Skin of body (tissue), 3 donors: ENCODE data around the gene ANP32E. TPM values are rescaled to one million over a fixed set of nuclear protein-coding genes. Genes with fewer than 3 reads are reported as not detected.

ENCODE experiments used
- DNase-seq: peaks from one replicate; lab custom pipeline; 2025; lab: John Stamatoyannopoulos, UW
- small RNA-seq: library from RNA; depleted of rRNA; stranded (forward); fragments of <200 nt; gene quantifications from one replicate; pipeline ENCODE3, GENCODE V24; 2014; ENCODE audit warnings: low replicate concordance
- total RNA-seq: library from RNA; depleted of rRNA; stranded (reverse); fragments of >200 nt; gene quantifications from one replicate; pipeline ENCODE4 v1.2.3, GENCODE V29; 2014

The ANP32E gene
- total RNA-seq, 1 donor from 2014 or later: 30.9 TPM

DNA sequence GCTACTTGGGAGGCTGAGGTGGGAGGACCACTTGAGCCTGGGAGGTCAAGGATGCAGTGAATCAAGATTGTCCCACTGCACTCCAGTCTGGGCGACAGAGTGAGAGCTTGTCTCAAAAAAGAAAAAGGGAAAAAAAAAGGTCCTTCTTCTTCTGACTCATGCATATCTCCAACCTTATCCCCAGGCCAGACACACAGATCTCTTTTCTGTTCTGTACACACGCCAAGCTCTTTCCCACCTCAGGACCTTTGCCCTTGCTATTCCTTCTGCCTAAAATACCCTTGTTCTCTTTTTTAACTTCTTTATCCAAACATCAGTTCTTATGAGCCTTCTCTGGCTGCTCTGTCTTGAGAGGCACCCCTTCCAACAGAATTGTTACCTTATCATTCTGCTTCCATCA is 64.1 kb downstream of the ANP32E start:
- no peak for DNase-seq

DNA sequence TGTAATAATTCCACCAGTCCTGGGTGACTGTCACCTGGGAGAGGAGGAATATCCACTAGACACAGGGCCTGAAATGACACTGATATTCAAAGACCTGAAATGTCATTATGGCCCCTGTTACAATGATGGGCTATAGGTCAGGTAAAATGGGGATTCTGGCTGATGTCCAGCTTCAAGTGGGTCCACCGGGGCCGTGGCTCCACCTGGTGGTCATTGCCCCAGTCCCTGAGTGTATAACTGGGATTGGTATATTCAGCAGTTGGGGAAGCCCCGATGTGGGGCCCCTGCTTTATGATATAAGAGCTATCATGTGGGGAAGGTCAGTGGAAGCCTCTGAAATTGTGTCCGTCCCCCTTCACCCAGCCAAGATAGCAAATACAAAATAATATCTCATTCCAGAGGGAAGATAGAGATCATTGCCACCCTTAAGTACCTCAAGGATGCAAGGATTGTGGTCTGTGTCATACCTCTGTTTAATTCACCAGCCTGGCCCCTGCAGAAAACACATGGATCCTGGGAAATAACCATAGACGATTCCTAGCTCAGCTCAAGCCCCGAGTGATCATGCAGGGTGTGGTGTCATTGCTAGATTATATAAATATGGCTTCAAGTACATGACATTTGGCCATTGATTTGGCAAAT is 66.8 kb downstream of the ANP32E start:
- no peak for DNase-seq

Small RNAs within 50 kb of the gene (small RNA-seq; reads per million reads assigned to genes)
- not detected for gene RN7SL480P
- 1.5 reads per million, percentile 83 among the genes with 10 or more reads in this experiment for gene RNU2-17P

Other genes with a start within 250 kb of the ANP32E start
- gene OTUD7B, start 225.4 kb downstream of the ANP32E start, total RNA-seq: 12.8 TPM
- gene VPS45, start 168.3 kb downstream of the ANP32E start, total RNA-seq: 59.3 TPM
- gene PLEKHO1, start 86.2 kb downstream of the ANP32E start, total RNA-seq: 23.2 TPM
- 0.69 TPM for gene CA14, start 21.7 kb upstream of the ANP32E start, total RNA-seq
- gene APH1A, start 32.9 kb upstream of the ANP32E start, total RNA-seq: 56.1 TPM
- 39.8 TPM for gene C1orf54, start 36.7 kb upstream of the ANP32E start, total RNA-seq
- 2.1 TPM for gene CIART, start 46.4 kb upstream of the ANP32E start, total RNA-seq
- 35.6 TPM for gene MRPS21, start 57.7 kb upstream of the ANP32E start, total RNA-seq
- gene PRPF3, start 85.4 kb upstream of the ANP32E start, total RNA-seq: 59.8 TPM
- gene RPRD2, start 128.0 kb upstream of the ANP32E start, total RNA-seq: 16.2 TPM